CD14-positive monocyte (primary cell): ENCODE measurements around the gene KHSRP. TPM values are rescaled to one million over a fixed set of nuclear protein-coding genes. Genes with fewer than 3 reads are reported as not detected.

Experiments used
- DNase-seq, 3 donors: peaks; one replicate each; pipeline ENCODE4 v3.0.0-alpha.2; 2011 to 2022
- H2AFZ ChIP-seq: 2 replicates; pipeline ENCODE4 v1.6.0; 2012; ENCODE audit warnings: mild to moderate bottlenecking, low read depth, low read length, inconsistent platforms; ENCODE audit not compliant: insufficient read depth, poor library complexity, severe bottlenecking
- H3K27ac ChIP-seq, 2 donors: 1 replicate in 1 of 2; 2 replicates in 1 of 2; pipeline ENCODE4 v1.5.1; 2012 to 2013; ENCODE audit warnings: low read length in 2 of 2, control low read depth in 1 of 2, inconsistent platforms in 1 of 2, low read depth in 1 of 2, mild to moderate bottlenecking in 1 of 2
- H3K27me3 ChIP-seq, 2 donors: one replicate each; pipeline versions ENCODE4 v1.6.0 to v1.6.1; 2011 to 2013; ENCODE audit warnings: low read length in 2 of 2; ENCODE audit not compliant: control insufficient read depth in 2 of 2, insufficient read depth in 2 of 2
- H3K36me3 ChIP-seq, 2 donors: replicated peaks in 1 of 2; 1 replicate in 1 of 2; 2 replicates in 1 of 2; pipeline versions ENCODE4 v1.5.1 to v1.6.1; 2012 to 2013; ENCODE audit warnings: low read length in 2 of 2, control low read depth in 1 of 2, inconsistent platforms in 1 of 2, mild to moderate bottlenecking in 1 of 2; ENCODE audit not compliant: insufficient read depth in 2 of 2, control insufficient read depth in 1 of 2
- H3K4me1 ChIP-seq, 2 donors: 1 replicate in 1 of 2; 2 replicates in 1 of 2; pipeline versions ENCODE4 v1.5.1 to v1.6.1; 2012 to 2013; ENCODE audit warnings: low read length in 2 of 2, control low read depth in 1 of 2, inconsistent platforms in 1 of 2, mild to moderate bottlenecking in 1 of 2, moderate library complexity in 1 of 2; ENCODE audit not compliant: insufficient read depth in 2 of 2, control insufficient read depth in 1 of 2
- H3K4me2 ChIP-seq: replicated peaks from 2 replicates; pipeline ENCODE3; 2012; ENCODE audit warnings: low read length, moderate library complexity, mild to moderate bottlenecking; ENCODE audit not compliant: poor library complexity, severe bottlenecking; ENCODE audit errors: extremely low read depth
- H3K4me3 ChIP-seq, 3 experiments: fragments of 200-600 bp in 1 of 3; sonication (generic) in 1 of 3; replicated peaks in 1 of 3; 1 replicate in 2 of 3; 2 replicates in 1 of 3; pipeline ENCODE4 v1.5.1; 2011 to 2013; ENCODE audit warnings: low read length in 3 of 3, mild to moderate bottlenecking in 3 of 3, control low read depth in 2 of 3, low read depth in 2 of 3, inconsistent platforms in 1 of 3, moderate library complexity in 1 of 3
- H3K79me2 ChIP-seq: 2 replicates; pipeline ENCODE4 v1.6.0; 2012; ENCODE audit warnings: mild to moderate bottlenecking, control low read depth, inconsistent platforms, low read length, moderate library complexity; ENCODE audit not compliant: insufficient read depth
- H3K9ac ChIP-seq: 2 replicates; pipeline ENCODE4 v1.6.0; 2017; ENCODE audit warnings: low read length, mild to moderate bottlenecking; ENCODE audit not compliant: insufficient read depth, poor library complexity, severe bottlenecking
- H3K9me3 ChIP-seq, 2 donors: replicated peaks in 1 of 2; 1 replicate in 1 of 2; 2 replicates in 1 of 2; pipeline versions ENCODE4 v1.5.1 to v1.6.1; 2012 to 2013; ENCODE audit warnings: low read length in 2 of 2, control low read depth in 1 of 2; ENCODE audit not compliant: control insufficient read depth in 1 of 2, insufficient read depth in 1 of 2
- H4K20me1 ChIP-seq: 2 replicates; pipeline ENCODE4 v1.6.0; 2012; ENCODE audit warnings: mild to moderate bottlenecking, low read length, control low read depth, moderate library complexity; ENCODE audit not compliant: insufficient read depth
- H3K27ac Mint-ChIP-seq, 7 donors: one replicate each; pipeline ENCODE4 v1.8.0; 2020; ENCODE audit warnings: mild to moderate bottlenecking in 7 of 7, mixed read lengths in 7 of 7, moderate library complexity in 6 of 7, inconsistent platforms in 2 of 7
- H3K27me3 Mint-ChIP-seq, 3 donors: one replicate each; pipeline ENCODE4 v1.8.0; 2021 to 2022; ENCODE audit warnings: low read depth in 3 of 3, mild to moderate bottlenecking in 3 of 3, mixed read lengths in 3 of 3, moderate library complexity in 3 of 3, inconsistent platforms in 1 of 3
- H3K36me3 Mint-ChIP-seq, 2 donors: one replicate each; pipeline ENCODE4 v1.8.0; 2020; ENCODE audit warnings: mixed read lengths in 2 of 2, inconsistent platforms in 1 of 2, mild to moderate bottlenecking in 1 of 2
- H3K4me1 Mint-ChIP-seq: one replicate; pipeline ENCODE4 v1.8.0; 2020; ENCODE audit warnings: mild to moderate bottlenecking, mixed read lengths
- H3K4me3 Mint-ChIP-seq, 2 donors: one replicate each; pipeline ENCODE4 v1.8.0; 2020; ENCODE audit warnings: mild to moderate bottlenecking in 2 of 2, mixed read lengths in 2 of 2, moderate library complexity in 1 of 2
- H3K9me3 Mint-ChIP-seq, 7 donors: one replicate each; pipeline ENCODE4 v1.8.0; 2020 to 2022; ENCODE audit warnings: mixed read lengths in 7 of 7, mild to moderate bottlenecking in 6 of 7, moderate library complexity in 6 of 7, inconsistent platforms in 2 of 7
- whole genome bisulfite sequencing: methylation state at CpG from one replicate; pipeline ENCODE4 v1.1.5; 2013; ENCODE audit warnings: missing lambda C conversion rate; ENCODE audit not compliant: insufficient coverage; 5-methylcytosine and 5-hydroxymethylcytosine counted together
- intact Hi-C, 2 donors: fragments of 100-400 bp; cut with micrococcal nuclease; formaldehyde crosslinking; loops; one replicate each; pipeline versions ENCODE4 v1.15.0 to v1.15.1; 2023
- polyA plus RNA-seq, 3 donors: library from polyadenylated mRNA; depleted of rRNA in 1 of 3; unstranded in 2 of 3; stranded (reverse) in 1 of 3; fragments of 300-500 nt in 2 of 3; fragments of >200 nt in 1 of 3; fragmentation: Illumina TruSeq in 2 of 3; gene quantifications; 1 replicate in 2 of 3; 2 replicates in 1 of 3; pipeline ENCODE4 v1.2.3, GENCODE V29; 2012 to 2021
- TF ChIP-seq, protein P1 (sequence below): fragments of 200-600 bp; IDR thresholded peaks from one replicate; pipeline ENCODE4 v1.8.0; 2022; ENCODE audit warnings: antibody characterized with exemption, mild to moderate bottlenecking

KHSRP gene
- polyA plus RNA-seq, 3 donors = 8.6 to 63.3 (median 9.1) TPM

DNA sequence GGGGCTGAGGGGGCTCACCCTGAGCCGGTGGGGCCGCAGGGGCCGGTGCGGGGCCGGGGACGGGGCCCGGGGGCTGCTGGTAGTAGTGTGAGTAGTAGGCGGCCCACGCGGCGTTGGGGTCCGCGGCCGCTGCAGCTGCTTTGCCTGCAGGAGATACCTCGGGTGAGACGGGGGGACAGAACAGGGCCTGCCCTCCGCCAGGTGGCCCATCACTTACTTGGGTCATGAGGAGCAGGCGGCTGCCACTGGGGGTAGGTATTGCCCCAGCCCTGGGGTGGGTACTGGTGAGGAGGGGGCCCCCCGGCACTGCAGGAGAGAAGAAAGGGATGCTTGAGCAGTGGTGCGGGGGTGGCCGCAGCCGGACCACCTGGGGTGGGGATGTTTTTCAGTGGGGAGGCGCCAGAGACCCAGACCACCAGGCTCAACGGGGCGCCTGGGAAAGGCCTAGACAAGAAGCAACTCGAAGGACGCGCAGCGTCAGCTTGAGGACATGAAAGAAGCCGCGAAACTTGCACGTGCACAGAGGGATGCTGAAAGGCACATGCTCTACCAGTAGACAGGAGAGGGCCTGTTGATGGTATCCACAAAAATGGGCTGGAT, 8.9 kb downstream of the KHSRP start:
- Histone ChIP-seq H3K9me3 (no peaks in the 10 kb centered on the region), H3K36me3 (peaks cover 69 to 72% of the 10 kb centered on the region in 2 donors), H4K20me1 (peaks cover 30% of the 10 kb centered on the region), H3K4me3 (no peak overlapping the region), H3K9ac (no peak overlapping the region), H3K4me1 (no peaks in the 10 kb centered on the region), H3K27ac (no peak overlapping the region), H3K27me3 (no peaks in the 10 kb centered on the region), H3K4me2 (no peak overlapping the region), H3K79me2 (peaks cover 25% of the 10 kb centered on the region), H2AFZ (no peak overlapping the region)
- DNase-seq = no peak
- Mint-ChIP-seq H3K27me3 (peaks cover 0 to 2% (median 1%) of the 10 kb centered on the region in 3 donors), H3K4me1 (no peaks in the 10 kb centered on the region), H3K9me3 (peaks cover 0 to 3% (median 0%) of the 10 kb centered on the region in 7 donors), H3K4me3 (no peak overlapping the region), H3K36me3 (peaks cover 68 to 77% of the 10 kb centered on the region in 2 donors), H3K27ac (no peak overlapping the region)
- TF ChIP-seq, protein P1, sequence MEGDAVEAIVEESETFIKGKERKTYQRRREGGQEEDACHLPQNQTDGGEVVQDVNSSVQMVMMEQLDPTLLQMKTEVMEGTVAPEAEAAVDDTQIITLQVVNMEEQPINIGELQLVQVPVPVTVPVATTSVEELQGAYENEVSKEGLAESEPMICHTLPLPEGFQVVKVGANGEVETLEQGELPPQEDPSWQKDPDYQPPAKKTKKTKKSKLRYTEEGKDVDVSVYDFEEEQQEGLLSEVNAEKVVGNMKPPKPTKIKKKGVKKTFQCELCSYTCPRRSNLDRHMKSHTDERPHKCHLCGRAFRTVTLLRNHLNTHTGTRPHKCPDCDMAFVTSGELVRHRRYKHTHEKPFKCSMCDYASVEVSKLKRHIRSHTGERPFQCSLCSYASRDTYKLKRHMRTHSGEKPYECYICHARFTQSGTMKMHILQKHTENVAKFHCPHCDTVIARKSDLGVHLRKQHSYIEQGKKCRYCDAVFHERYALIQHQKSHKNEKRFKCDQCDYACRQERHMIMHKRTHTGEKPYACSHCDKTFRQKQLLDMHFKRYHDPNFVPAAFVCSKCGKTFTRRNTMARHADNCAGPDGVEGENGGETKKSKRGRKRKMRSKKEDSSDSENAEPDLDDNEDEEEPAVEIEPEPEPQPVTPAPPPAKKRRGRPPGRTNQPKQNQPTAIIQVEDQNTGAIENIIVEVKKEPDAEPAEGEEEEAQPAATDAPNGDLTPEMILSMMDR = no peak
- 97% methylated on average over 32 of the region's 32 CpGs for WGBS
- intact Hi-C loops = no loop called here

DNA sequence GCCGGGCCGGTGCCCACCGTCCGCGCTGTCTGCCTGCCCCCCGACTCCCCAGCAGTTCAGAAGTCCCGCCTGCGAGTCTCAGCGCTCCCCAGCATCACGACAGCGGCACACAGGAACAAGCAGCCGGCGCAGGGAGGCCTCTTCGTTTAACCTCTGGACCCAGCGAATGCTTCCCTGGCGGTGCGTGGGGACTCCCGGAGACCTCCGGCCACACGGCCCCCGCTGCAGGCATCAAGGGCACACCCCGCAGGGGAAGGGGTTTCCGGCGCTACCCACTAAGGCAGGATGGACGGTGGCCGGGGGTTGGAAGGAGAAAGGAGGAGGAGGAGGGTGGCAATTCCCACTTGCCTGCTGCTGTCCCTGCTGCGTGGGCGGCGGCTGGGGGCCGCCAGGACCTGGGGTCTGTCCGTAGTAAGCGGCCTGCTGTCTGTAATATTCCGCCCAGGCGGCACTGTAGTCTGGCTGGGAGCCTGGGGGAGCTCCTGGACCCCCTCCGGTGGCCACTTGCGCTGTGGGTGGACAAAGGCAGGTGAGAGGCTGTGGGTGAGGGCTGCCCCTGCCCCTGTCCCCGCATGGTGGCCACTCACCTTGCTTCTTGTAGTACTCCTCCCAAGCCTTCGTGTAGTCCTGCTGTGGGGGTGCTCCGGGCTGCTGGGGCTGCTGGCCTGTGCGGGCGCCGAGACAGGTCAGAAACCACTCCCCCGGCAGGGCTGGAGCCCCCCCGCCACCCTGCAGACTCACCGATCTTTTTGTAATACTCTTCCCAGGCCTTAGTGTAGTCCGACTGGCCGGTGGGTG, 9.6 kb downstream of the KHSRP start:
- Mint-ChIP-seq H3K9me3 (peaks cover 0 to 3% (median 0%) of the 10 kb centered on the region in 7 donors), H3K4me3 (no peak overlapping the region), H3K27me3 (peaks cover 0 to 2% (median 1%) of the 10 kb centered on the region in 3 donors), H3K4me1 (no peaks in the 10 kb centered on the region), H3K27ac (no peak overlapping the region), H3K36me3 (peaks cover 61 to 70% of the 10 kb centered on the region in 2 donors)
- DNase-seq = no peak
- Histone ChIP-seq H3K4me3 (no peak overlapping the region), H3K27ac (no peak overlapping the region), H2AFZ (no peak overlapping the region), H3K4me2 (no peak overlapping the region), H3K79me2 (peaks cover 18% of the 10 kb centered on the region), H4K20me1 (peaks cover 23% of the 10 kb centered on the region), H3K4me1 (no peaks in the 10 kb centered on the region), H3K27me3 (no peaks in the 10 kb centered on the region), H3K36me3 (peaks cover 62 to 65% of the 10 kb centered on the region in 2 donors), H3K9me3 (no peaks in the 10 kb centered on the region), H3K9ac (no peak overlapping the region)
- intact Hi-C loops = no loop called here
- TF ChIP-seq, protein P1 = no peak
- 97% methylated on average over 41 of the region's 47 CpGs for WGBS
